Endometrium (tissue), 2 donors: ENCODE data around the gene IRAK2.
A peak's percentile ranks its signal among the peaks of the same experiment; 100 is the strongest.
"Not testable (repeated sequence)": the region's sequence is repeated elsewhere in the genome, so short reads cannot be mapped to it uniquely, and the experiment has no call there.

ENCODE experiments used
- FAIRE-seq: peaks from 2 replicates; lab custom pipeline; 2012; peaks lifted over from hg19 to GRCh38; lab: Jason Lieb, UNC
- donor health status: control.
- donor health status: control.

Gene IRAK2, protein sequence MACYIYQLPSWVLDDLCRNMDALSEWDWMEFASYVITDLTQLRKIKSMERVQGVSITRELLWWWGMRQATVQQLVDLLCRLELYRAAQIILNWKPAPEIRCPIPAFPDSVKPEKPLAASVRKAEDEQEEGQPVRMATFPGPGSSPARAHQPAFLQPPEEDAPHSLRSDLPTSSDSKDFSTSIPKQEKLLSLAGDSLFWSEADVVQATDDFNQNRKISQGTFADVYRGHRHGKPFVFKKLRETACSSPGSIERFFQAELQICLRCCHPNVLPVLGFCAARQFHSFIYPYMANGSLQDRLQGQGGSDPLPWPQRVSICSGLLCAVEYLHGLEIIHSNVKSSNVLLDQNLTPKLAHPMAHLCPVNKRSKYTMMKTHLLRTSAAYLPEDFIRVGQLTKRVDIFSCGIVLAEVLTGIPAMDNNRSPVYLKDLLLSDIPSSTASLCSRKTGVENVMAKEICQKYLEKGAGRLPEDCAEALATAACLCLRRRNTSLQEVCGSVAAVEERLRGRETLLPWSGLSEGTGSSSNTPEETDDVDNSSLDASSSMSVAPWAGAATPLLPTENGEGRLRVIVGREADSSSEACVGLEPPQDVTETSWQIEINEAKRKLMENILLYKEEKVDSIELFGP

DNA sequence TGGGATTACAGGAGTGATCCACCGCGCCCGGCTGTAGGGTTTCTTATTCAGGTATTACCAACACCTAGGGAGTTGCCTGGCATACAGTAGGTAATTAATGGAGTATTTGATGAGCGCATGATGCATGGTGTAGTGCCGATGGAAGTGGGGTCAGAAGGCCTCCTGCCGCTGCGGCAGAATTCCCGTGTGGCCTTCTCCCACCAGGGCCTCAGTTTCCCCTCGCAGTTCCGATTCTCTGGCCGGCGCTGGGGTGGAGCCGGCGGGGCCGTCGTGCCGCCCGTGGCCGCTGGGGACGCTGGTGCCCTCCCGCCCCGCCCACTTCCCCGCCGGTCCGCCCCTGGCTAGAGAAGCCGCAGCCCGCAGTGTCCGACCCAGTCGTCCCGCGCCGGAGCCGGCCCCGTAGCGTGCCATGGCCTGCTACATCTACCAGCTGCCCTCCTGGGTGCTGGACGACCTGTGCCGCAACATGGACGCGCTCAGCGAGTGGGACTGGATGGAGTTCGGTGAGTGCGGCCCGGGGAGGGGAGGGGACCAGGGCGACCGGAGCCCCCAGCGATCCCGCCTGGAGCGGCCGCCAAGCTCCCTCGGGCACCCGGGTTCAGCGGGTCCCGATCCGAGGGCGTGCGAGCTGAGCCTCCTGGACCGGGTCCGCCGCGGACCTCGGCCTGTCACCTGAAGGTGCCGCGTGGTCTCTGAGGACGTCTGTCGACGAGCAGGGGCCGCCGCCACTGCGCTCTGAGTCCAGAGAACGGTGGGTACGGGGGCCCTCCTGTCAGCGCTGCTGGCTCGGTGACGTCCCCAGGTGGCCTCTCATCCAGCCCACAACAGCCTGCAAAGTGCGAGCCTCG lies at the start of gene IRAK2:
TSS of gene IRAK2 (plus strand) at position 374 of the 848 bp plus-strand sequence. CDS start at position 410, 36 bp downstream.
- FAIRE-seq, result no peak

- peak; percentile 78 for FAIRE-seq
Measured at GRCh38 chr3:10115326-10116137, 49.2 kb upstream of the IRAK2 start, which contains the start of gene BRK1. Gene BRK1, plus strand, starts transcription at chr3:10115675. Its CDS starts 27 bp downstream, at chr3:10115702.

- no peak for FAIRE-seq
Measured at GRCh38 chr3:10116138-10116460, 48.6 kb upstream of the IRAK2 start.

DNA sequence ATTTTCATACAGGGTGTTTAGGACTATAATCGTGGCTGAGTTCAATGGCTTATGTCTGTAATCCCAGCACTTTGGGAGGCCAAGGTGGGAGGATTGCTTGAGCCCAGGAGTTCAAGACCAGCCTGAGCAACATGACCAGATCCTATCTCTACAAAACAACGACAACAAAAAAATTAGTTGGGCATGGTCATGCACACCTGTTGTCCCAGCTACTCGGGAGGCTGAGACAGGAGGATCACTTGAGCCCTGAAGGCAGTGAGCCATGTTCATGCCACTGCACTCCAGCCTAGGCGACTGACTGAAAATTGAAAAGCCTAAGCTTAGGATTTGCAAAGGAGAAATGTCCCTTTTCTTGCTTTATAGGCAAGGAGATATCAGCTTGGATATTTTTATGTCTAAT lies 47.8 kb upstream of the IRAK2 start:
- FAIRE-seq, result no peak

DNA sequence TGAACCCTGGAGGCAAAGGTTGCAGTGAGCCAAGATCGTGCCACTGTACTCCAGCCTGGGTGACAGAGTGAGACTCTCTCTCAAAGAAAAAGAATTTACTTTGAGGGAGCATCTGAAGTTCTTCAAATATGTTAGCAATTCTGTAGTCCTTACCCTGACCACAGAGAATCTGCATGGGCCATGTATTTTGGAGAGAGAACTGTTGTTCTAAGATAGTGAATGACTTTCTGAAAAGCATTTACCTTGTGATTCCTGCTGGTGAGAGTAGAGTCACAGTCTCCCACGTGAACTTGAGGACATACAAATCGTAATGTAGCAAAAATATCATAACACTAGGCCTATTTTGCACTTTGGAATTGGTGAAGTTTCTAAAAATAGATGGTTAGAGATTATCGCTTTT lies 45.3 kb upstream of the IRAK2 start:
- FAIRE-seq, result no peak

- FAIRE-seq, result no peak
Measured at GRCh38 chr3:10121064-10121463, 43.7 kb upstream of the IRAK2 start.

- FAIRE-seq, result no peak
Measured at GRCh38 chr3:10122724-10123123, 42.0 kb upstream of the IRAK2 start.

GRCh38 chr3:10135872-10136271 lies 28.8 kb upstream of the IRAK2 start:
- not testable (repeated sequence) for FAIRE-seq

DNA sequence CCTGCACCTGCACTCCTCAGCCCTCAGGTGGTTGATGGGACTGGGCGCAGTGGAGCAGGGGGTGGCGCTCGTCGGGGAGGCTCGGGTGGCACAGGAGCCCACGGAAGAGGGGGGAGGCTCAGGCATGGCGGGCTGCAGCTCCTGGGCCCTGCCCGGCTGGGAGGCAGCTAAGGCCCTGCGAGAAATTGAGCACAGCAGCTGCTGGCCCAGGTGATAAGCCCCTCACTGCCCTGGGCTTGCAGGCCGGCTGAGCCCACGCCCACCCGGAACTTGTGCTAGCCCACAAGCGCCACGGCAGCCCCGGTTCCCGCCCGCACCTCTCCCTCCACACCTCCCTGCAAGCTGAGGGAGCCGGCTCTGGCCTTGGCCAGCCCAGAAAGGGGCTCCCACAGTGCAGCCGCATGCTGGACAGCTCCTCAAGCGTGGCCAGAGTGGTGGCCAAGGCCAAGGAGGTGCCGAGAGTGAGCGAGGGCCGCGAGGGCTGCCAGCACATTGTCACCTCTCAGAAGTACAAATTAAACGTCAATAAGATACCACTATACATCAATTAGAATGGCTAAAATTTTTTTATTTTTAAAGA lies 28.2 kb upstream of the IRAK2 start:
- FAIRE-seq, result no peak

DNA sequence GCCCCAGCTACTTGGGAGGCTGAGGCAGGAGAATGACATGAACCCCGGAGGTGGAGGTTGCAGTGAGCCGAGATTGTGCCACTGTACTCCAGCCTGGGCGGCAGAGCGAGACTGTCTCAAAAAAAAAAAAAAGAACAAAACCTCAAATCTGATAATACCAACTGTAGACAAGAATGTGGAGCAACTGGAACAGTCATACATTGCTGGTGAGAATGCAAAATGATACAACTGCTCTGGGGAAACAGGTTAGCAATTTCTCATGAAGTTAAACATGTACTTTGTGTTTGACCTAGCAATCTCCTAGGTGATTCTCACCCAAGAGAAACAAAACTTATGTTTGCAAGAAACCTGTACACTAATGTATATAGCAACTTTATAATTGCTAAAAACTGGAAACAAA lies 27.5 kb upstream of the IRAK2 start:
- no peak for FAIRE-seq

DNA sequence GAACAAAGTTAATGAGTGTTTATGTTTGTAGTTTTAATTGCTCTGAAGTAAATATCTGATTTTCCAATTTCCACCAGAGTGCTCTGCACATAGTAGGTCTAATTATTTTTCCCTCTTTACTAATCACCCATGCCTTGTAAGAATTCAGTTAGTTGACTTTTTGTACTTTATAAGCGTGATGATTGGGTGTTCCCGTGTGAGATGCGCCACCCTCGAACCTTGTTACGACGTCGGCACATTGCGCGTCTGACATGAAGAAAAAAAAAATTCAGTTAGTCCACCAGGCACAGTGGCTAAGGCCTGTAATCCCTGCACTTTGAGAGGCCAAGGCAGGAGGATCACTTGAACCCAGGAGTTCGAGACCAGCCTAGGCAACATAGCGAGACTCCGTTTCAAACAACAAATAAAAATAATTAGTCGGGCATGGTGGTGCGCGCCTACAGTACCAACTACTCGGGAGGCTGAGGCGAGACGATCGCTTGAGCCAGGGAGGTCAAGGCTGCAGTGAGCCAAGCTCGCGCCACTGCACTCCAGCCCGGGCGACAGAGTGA lies 23.6 kb upstream of the IRAK2 start:
- no peak for FAIRE-seq

DNA sequence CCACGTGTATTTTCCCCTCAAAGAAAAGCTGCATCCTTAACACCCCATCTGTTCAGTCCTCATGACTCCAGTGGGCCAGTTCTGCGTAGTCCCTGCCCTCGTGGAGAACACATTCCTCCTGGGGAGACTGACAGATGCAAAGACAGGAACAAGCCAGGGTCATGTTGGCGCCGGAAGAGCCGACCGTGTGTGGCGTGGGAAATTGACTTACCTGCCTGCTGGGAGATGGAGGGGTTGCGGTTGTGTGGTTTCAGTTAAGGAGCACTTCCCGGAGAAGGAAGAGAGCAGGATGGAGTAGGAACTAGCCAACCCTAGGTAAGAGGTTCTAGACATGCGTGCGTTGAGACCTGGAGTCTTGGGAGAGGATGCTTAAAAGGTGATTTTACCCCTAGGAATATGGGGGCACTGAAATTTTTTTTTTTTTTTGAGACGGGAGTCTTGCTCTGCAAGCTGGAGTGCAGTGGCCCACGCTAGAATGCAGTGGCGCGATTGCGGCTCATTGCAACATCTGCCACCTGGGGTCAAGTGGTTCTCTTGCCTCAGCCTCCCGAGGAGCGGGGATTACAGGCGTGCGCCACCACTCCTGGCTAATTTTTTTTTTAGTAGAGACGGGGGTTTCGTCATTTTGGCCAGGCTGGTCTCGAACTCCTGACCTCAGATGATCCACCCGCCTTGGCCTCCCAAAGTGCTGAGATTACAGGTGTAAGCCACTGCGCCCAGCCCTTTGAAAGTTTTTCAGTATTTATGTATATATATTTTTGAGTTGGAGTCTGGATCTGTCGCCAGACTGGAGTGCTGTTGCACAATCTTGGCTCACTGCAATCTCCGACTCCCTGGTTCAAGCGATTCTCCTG lies 21.8 kb upstream of the IRAK2 start:
- no peak for FAIRE-seq

GRCh38 chr3:10145685-10146084 lies 19.0 kb upstream of the IRAK2 start:
- FAIRE-seq, result no peak

- no peak for FAIRE-seq
Measured at GRCh38 chr3:10149226-10149625, 15.5 kb upstream of the IRAK2 start.

GRCh38 chr3:10150987-10151386 lies 13.7 kb upstream of the IRAK2 start:
- FAIRE-seq, result no peak

GRCh38 chr3:10154335-10155122 lies 10.2 kb upstream of the IRAK2 start:
- FAIRE-seq, result no peak

DNA sequence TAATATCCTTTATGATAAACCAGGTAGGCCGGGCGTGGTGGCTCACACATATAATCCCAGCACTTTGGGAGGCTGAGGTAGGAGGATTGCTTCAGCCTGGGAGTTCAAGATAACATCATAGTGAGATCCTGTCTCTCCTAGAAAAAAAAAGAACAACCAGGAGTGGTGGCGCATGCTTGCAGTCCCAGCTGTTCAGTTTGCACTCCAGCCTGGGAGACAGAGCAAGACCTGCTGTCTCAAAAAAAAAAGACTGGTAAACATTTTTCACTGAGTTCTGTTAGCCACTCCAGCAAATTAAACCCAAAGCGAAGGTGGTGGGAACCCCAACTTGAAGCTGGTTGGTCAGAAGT lies 9.6 kb upstream of the IRAK2 start:
- FAIRE-seq, result no peak

- FAIRE-seq, result no peak
Measured at GRCh38 chr3:10155658-10156057, 9.1 kb upstream of the IRAK2 start.

- FAIRE-seq, result no peak
Measured at GRCh38 chr3:10157031-10157430, 7.7 kb upstream of the IRAK2 start.

DNA sequence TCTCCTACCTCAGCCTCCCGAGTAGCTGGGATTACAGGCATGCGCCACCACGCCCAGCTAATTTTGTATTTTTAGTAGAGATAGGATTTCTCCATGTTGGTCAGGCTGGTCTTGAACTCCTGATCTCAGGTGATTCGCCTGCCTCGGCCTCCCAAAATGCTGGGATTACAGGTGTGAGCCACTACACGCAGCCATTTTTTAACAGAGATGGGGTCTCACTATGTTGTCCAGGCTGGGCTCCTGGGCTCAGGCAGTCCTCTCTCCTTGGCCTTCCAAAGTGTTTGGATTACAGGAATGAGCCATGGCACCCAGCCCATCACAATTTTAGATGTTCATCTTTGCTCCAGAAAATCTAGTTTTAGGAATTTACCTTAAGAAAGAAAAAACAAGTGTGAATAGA lies 6.2 kb upstream of the IRAK2 start:
- not testable (repeated sequence) for FAIRE-seq
